Measurements from ENCODE around the gene GPR18. TPM values are rescaled to one million over a fixed set of nuclear protein-coding genes. Genes with fewer than 3 reads are reported as not detected.

Gene GPR18
- total RNA-seq, 1 donor = not detected

- DNase-seq (ENCODE audit: low read depth) = no peak
- no peak overlapping the region for H3K4me3 ChIP-seq (ENCODE audit: low read depth, low read length)
- no peak for TF ChIP-seq CTCF (IDR thresholded peaks at IDR 0.05; ENCODE audit: insufficient read depth, low read length)
Observed at GRCh38 chr13:99264051-99264450, 5.9 kb upstream of the GPR18 start.

GRCh38 chr13:99263126-99263785 is 5.1 kb upstream of the GPR18 start:
- no peak for DNase-seq (ENCODE audit: low read depth)
- no peak for TF ChIP-seq CTCF (IDR thresholded peaks at IDR 0.05; ENCODE audit: insufficient read depth, low read length)
- no peak overlapping the region for H3K4me3 ChIP-seq (ENCODE audit: low read depth, low read length)

GRCh38 chr13:99261059-99261458 is 2.9 kb upstream of the GPR18 start:
- no peak overlapping the region for H3K4me3 ChIP-seq (ENCODE audit: low read depth, low read length)
- no peak for TF ChIP-seq CTCF (IDR thresholded peaks at IDR 0.05; ENCODE audit: insufficient read depth, low read length)

GRCh38 chr13:99260216-99260615 is 2.0 kb upstream of the GPR18 start:
- DNase-seq (ENCODE audit: low read depth) = no peak
- H3K4me3 ChIP-seq (ENCODE audit: low read depth, low read length) = no peak overlapping the region
- no peak for TF ChIP-seq CTCF (IDR thresholded peaks at IDR 0.05; ENCODE audit: insufficient read depth, low read length)

More at GRCh38 chr13:99261059-99261458, 2.9 kb upstream of the GPR18 start:
- no peak for DNase-seq (ENCODE audit: low read depth)

GRCh38 chr13:99258946-99259345 is 767 bp upstream of the GPR18 start:
- no peak for TF ChIP-seq CTCF (IDR thresholded peaks at IDR 0.05; ENCODE audit: insufficient read depth, low read length)
- no peak overlapping the region for H3K4me3 ChIP-seq (ENCODE audit: low read depth, low read length)
- no peak for DNase-seq (ENCODE audit: low read depth)

GRCh38 chr13:99257291-99257690 is 888 bp downstream of the GPR18 start:
- no peak for DNase-seq (ENCODE audit: low read depth)
- no peak overlapping the region for H3K4me3 ChIP-seq (ENCODE audit: low read depth, low read length)
- TF ChIP-seq CTCF (IDR thresholded peaks at IDR 0.05; ENCODE audit: insufficient read depth, low read length) = no peak

- peak; percentile 40 for DNase-seq (ENCODE audit: low read depth)
- no peak overlapping the region for H3K4me3 ChIP-seq (ENCODE audit: low read depth, low read length)
- TF ChIP-seq CTCF (IDR thresholded peaks at IDR 0.05; ENCODE audit: insufficient read depth, low read length) = no peak
Observed at GRCh38 chr13:99256709-99257108, 1.5 kb downstream of the GPR18 start.
